Measurements from ENCODE around the gene SYT1. TPM values are rescaled to one million over a fixed set of nuclear protein-coding genes. Genes with fewer than 3 reads are reported as not detected.

Gene SYT1
- total and polyA plus RNA-seq, 2 of the 8 experiments (the other 6 are each of a cell fraction or from before 2014, with no cell fraction given) = 11.0 to 34.6 TPM

DNA sequence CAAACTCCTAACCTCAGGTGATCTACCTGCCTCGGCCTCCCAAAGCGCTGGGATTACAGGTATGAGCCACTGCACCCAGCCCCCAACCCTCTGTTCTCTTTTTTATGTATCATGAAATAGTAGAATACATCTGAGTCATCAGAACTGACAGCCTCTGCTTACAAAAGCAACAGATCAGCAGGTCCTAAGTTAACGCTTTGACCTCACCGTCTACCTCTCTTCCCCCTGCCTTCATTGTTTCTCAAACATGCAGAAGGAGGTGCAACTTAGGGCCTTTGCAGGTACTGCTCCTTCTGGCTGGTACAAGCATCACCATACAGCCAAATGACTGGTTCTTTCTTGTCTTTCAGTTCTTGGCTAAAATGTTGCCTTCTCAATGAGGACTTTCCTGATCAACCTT is 577.0 kb downstream of the SYT1 start:
- H3K4me1 ChIP-seq (replicated peaks in 1 of 4; ENCODE audit: control insufficient read depth in 3 of 4, insufficient read depth in 4 of 4, low read length in 3 of 4) = no peaks in the 10 kb centered on the region
- no peak for DNase-seq (ENCODE audit: low read depth in 1 of 2, low spot score in 2 of 2)
- TF ChIP-seq, protein P1, sequence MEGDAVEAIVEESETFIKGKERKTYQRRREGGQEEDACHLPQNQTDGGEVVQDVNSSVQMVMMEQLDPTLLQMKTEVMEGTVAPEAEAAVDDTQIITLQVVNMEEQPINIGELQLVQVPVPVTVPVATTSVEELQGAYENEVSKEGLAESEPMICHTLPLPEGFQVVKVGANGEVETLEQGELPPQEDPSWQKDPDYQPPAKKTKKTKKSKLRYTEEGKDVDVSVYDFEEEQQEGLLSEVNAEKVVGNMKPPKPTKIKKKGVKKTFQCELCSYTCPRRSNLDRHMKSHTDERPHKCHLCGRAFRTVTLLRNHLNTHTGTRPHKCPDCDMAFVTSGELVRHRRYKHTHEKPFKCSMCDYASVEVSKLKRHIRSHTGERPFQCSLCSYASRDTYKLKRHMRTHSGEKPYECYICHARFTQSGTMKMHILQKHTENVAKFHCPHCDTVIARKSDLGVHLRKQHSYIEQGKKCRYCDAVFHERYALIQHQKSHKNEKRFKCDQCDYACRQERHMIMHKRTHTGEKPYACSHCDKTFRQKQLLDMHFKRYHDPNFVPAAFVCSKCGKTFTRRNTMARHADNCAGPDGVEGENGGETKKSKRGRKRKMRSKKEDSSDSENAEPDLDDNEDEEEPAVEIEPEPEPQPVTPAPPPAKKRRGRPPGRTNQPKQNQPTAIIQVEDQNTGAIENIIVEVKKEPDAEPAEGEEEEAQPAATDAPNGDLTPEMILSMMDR (IDR thresholded peaks at IDR 0.05; ENCODE audit: control extremely low read depth in 1 of 3, insufficient read depth in 1 of 3, low read depth in 1 of 3, low read length in 3 of 3) = peak in 1 of 3 experiments; percentile 1; a peak in 1 of 4 replicates
- peak; percentile 18 to 21; a peak in 2 of 4 replicates for TF ChIP-seq RAD21 (IDR thresholded peaks at IDR 0.05 in 1 of 2, conservative IDR thresholded peaks at IDR 0.05 in 1 of 2; ENCODE audit: low read depth in 2 of 2, low read length in 2 of 2)
- no peak for TF ChIP-seq EP300 (IDR thresholded peaks at IDR 0.05; ENCODE audit: borderline replicate concordance in 1 of 2, low read depth in 2 of 2, low read length in 2 of 2)
- TF ChIP-seq BACH1 (IDR thresholded peaks at IDR 0.05; ENCODE audit: low read length) = no peak
- TF ChIP-seq RFX5 (IDR thresholded peaks at IDR 0.05; ENCODE audit: borderline replicate concordance, low read depth, low read length) = no peak
- TF ChIP-seq EZH2 (IDR thresholded peaks at IDR 0.05; ENCODE audit: low read depth, low read length, severe bottlenecking) = no peak
- H2AK5ac ChIP-seq (ENCODE audit: low read depth, low read length) = no peak overlapping the region
- no peak overlapping the region for H3K23ac ChIP-seq (ENCODE audit: insufficient read length)
- WGBS, 2 experiments (ENCODE audit: extremely low coverage in 1 of 2, insufficient coverage in 1 of 2, insufficient read length in 1 of 2, insufficient replicate concordance in 2 of 2, low coverage in 1 of 2, low lambda C conversion rate in 2 of 2, missing lambda C conversion rate in 1 of 2) = 84% methylated on average over 4 of the region's 4 CpGs; no CpG with 5 or more reads in 1 of the 2 experiments
- H4K5ac ChIP-seq (ENCODE audit: insufficient read length, low read depth, low read length) = no peak overlapping the region
- no peak overlapping the region for H2BK12ac ChIP-seq (ENCODE audit: low read depth, low read length)
- FAIRE-seq = no peak
- POLR2A ChIA-PET (ENCODE audit: partially characterized antibody) = no interaction called here
- H2BK120ac ChIP-seq (replicated peaks; ENCODE audit: low read depth, low read length) = no peak overlapping the region
- H2BK20ac ChIP-seq (ENCODE audit: low read length) = no peak overlapping the region
- H3K9ac ChIP-seq (replicated peaks in 1 of 4; ENCODE audit: extremely low read depth in 1 of 4, low read depth in 3 of 4, low read length in 3 of 4) = no peak overlapping the region
- no peak overlapping the region for H3K27ac ChIP-seq (ENCODE audit: low read depth, low read length)
- no peak overlapping the region for H2BK15ac ChIP-seq (ENCODE audit: low read length)
- no peak overlapping the region for H2AFZ ChIP-seq (ENCODE audit: low read length)
- no peak overlapping the region for H4K8ac ChIP-seq (ENCODE audit: extremely low read depth, insufficient read depth, low read length)
- no peak overlapping the region for H3K18ac ChIP-seq (ENCODE audit: extremely low read depth, low read length)
- no peak overlapping the region for H3K4me3 ChIP-seq (ENCODE audit: extremely low read depth in 1 of 4, insufficient read depth in 2 of 4, low read depth in 3 of 4, low read length in 4 of 4)
- no peak overlapping the region for H2BK5ac ChIP-seq (ENCODE audit: low read depth, low read length)
- CTCF ChIA-PET (ENCODE audit: partially characterized antibody) = interaction anchor here (1.2 to 2.0 kb wide), 2 partner anchors 11 to 745 kb away, joined by 3 to 7 read pairs; no protein-coding TSS in a partner anchor
- H3K36me3 ChIP-seq (ENCODE audit: control insufficient read depth in 2 of 4, insufficient read depth in 4 of 4, low read length in 3 of 4) = peaks cover 0 to 15% (median 3%) of the 10 kb centered on the region in 4 experiments; a peak in 2 of 8 replicates
- H4K91ac ChIP-seq (replicated peaks; ENCODE audit: insufficient read length, low read length) = no peak overlapping the region
- no peaks in the 10 kb centered on the region for H3K79me1 ChIP-seq (ENCODE audit: low read depth, low read length)
- H4K20me1 ChIP-seq (replicated peaks in 1 of 2; ENCODE audit: control insufficient read depth in 1 of 2, insufficient read depth in 2 of 2, low read length in 2 of 2) = no peaks in the 10 kb centered on the region
- no peak overlapping the region for H3K4ac ChIP-seq (replicated peaks; ENCODE audit: insufficient read length, low read depth, low read length)
- H3K14ac ChIP-seq (ENCODE audit: insufficient read length) = no peak overlapping the region
- peaks cover 0 to 1% (median 0%) of the 10 kb centered on the region in 4 experiments; a peak in 1 of 7 replicates for H3K27me3 ChIP-seq (replicated peaks in 1 of 4; ENCODE audit: control insufficient read depth in 3 of 4, extremely low read depth in 1 of 4, insufficient read depth in 3 of 4, low read length in 3 of 4)
- no peaks in the 10 kb centered on the region for H3K79me2 ChIP-seq (ENCODE audit: control insufficient read depth in 1 of 2, insufficient read depth in 2 of 2, low read length in 2 of 2)
- no peak overlapping the region for H3K4me2 ChIP-seq (ENCODE audit: insufficient read depth in 1 of 2, low read depth in 2 of 2, low read length in 2 of 2)
- H3K9me3 ChIP-seq (ENCODE audit: insufficient read depth in 2 of 2, low read depth in 1 of 2, low read length in 1 of 2) = no peaks in the 10 kb centered on the region
- no peaks in the 10 kb centered on the region for H3K23me2 ChIP-seq (ENCODE audit: low read depth, low read length)
- no peak overlapping the region for H3K56ac ChIP-seq (replicated peaks; ENCODE audit: insufficient read length, low read depth, low read length)

All from H1 (cell line).